Measurements from ENCODE around the gene PLCD3.

Gene PLCD3

DNA sequence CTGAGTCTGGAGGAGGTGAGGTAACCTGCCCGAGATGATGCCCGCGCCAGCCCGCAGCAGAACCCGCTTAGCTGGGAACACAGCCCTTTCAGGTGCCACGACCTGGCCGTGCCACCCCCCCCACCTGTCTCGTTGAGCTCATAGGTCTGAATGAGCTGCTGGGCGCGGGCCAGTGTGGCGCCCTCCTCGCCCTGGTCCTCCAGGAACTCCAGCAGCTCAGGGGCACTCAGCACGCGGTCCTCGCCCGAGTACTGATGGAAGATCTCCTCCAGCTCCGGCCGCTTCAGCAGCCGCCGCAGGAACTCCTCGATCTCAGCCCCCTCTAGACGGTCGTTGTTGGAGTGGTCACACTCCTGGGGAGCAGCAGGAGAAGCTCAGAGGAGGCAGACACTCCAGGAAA is 13.6 kb downstream of the PLCD3 start:
- no peaks in the 10 kb centered on the region for H3K79me2 ChIP-seq (ENCODE audit: insufficient read depth, low read length)
- no peak overlapping the region for H3K4me3 ChIP-seq (ENCODE audit: insufficient read depth, low read length, poor library complexity, severe bottlenecking)
- H3K27ac ChIP-seq (ENCODE audit: low read depth, low read length): no peak overlapping the region
- no peaks in the 10 kb centered on the region for H3K36me3 ChIP-seq (ENCODE audit: low read length)
- no peaks in the 10 kb centered on the region for H4K20me1 ChIP-seq (ENCODE audit: low read depth, low read length)
- H2AFZ ChIP-seq (ENCODE audit: low read depth, low read length, severe bottlenecking): no peak overlapping the region
- H3K9me3 ChIP-seq (ENCODE audit: insufficient read depth, low read length): no peaks in the 10 kb centered on the region
- H3K27me3 ChIP-seq (ENCODE audit: low read length): no peaks in the 10 kb centered on the region
- H3F3A ChIP-seq (ENCODE audit: insufficient read depth): no peaks in the 10 kb centered on the region
- TF ChIP-seq, protein P1, sequence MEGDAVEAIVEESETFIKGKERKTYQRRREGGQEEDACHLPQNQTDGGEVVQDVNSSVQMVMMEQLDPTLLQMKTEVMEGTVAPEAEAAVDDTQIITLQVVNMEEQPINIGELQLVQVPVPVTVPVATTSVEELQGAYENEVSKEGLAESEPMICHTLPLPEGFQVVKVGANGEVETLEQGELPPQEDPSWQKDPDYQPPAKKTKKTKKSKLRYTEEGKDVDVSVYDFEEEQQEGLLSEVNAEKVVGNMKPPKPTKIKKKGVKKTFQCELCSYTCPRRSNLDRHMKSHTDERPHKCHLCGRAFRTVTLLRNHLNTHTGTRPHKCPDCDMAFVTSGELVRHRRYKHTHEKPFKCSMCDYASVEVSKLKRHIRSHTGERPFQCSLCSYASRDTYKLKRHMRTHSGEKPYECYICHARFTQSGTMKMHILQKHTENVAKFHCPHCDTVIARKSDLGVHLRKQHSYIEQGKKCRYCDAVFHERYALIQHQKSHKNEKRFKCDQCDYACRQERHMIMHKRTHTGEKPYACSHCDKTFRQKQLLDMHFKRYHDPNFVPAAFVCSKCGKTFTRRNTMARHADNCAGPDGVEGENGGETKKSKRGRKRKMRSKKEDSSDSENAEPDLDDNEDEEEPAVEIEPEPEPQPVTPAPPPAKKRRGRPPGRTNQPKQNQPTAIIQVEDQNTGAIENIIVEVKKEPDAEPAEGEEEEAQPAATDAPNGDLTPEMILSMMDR (IDR thresholded peaks at IDR 0.05; ENCODE audit: insufficient read depth, low read length, poor library complexity, severe bottlenecking): no peak
- TF ChIP-seq EZH2phosphoT487 (conservative IDR thresholded peaks at IDR 0.05; ENCODE audit: low read length): no peak
- H3K9ac ChIP-seq (ENCODE audit: low read length): no peak overlapping the region
- H3K4me2 ChIP-seq (ENCODE audit: low read depth, low read length, poor library complexity, severe bottlenecking): no peak overlapping the region
- no peaks in the 10 kb centered on the region for H3K9me2 ChIP-seq (replicated peaks; ENCODE audit: insufficient read depth, low read length)

DNA sequence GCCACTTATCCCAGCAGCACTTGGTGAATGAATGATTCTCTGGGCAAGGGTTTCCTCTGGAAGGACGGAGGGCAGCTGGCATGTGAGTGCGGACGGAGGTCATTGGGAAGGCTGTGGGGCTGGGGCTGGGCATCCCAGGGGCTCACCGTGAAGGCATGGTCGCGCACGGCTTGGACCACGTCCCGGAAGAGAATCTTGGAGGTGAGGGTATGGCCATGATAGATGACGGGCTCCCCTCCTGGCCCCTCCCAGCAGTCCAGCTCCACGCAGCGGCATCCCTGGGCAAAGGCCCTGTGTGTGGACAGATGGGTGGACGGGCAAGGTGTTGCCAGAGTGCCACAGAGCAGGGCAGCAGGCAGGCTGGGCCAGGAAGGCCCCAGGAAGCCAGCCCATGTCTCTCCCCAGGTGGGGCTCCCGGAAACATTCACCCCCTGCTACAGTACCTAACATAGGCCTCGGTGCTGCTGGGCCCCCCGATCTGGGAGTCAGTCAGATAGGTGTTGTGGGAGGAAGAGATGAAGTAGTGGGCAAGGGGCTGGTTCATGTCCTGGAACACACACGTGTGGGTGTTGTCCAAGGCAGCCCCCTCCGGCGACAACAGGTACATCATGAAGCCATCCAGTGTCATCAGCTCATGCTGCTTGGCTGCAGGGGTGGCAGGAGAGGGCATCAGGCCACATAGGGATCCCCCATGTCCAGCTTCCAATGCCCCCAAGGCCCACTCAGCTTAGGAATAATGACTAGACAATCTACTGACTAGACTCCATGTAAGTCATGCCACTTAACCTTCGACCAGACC is 14.3 kb downstream of the PLCD3 start:
- TF ChIP-seq EZH2phosphoT487 (conservative IDR thresholded peaks at IDR 0.05; ENCODE audit: low read length): no peak
- TF ChIP-seq, protein P1 (IDR thresholded peaks at IDR 0.05; ENCODE audit: insufficient read depth, low read length, poor library complexity, severe bottlenecking): no peak
- Histone ChIP-seq H2AFZ (ENCODE audit: low read depth, low read length, severe bottlenecking) (no peak overlapping the region), H3K4me3 (ENCODE audit: insufficient read depth, low read length, poor library complexity, severe bottlenecking) (no peak overlapping the region), H3K9me2 (replicated peaks; ENCODE audit: insufficient read depth, low read length) (no peaks in the 10 kb centered on the region), H3K27me3 (ENCODE audit: low read length) (no peaks in the 10 kb centered on the region), H3F3A (ENCODE audit: insufficient read depth) (no peaks in the 10 kb centered on the region), H3K27ac (ENCODE audit: low read depth, low read length) (no peak overlapping the region), H3K4me2 (ENCODE audit: low read depth, low read length, poor library complexity, severe bottlenecking) (no peak overlapping the region), H3K9me3 (ENCODE audit: insufficient read depth, low read length) (no peaks in the 10 kb centered on the region), H3K9ac (ENCODE audit: low read length) (no peak overlapping the region), H3K36me3 (ENCODE audit: low read length) (no peaks in the 10 kb centered on the region), H4K20me1 (ENCODE audit: low read depth, low read length) (no peaks in the 10 kb centered on the region), H3K79me2 (ENCODE audit: insufficient read depth, low read length) (no peaks in the 10 kb centered on the region)

DNA sequence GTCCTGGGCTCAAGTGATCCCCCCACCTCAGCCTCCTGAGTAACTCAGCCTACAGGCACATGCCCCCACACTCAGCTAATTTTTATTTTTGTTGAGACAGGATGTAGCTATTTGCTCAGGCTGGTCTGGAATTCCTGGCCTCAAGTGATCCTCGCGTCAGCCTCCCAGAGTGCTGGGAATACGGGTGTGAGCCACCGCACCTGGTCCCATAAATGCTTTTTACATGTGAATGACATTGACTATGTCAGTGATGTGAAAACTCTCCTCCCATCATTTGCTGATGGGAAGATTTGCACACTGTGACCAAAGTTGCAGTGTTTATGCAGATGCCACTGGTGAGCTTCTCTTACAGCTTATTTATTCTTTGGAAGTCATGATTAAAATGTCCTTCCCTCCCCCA is 15.0 kb downstream of the PLCD3 start:
- H3K9me3 ChIP-seq (ENCODE audit: insufficient read depth, low read length): no peaks in the 10 kb centered on the region
- no peaks in the 10 kb centered on the region for H4K20me1 ChIP-seq (ENCODE audit: low read depth, low read length)
- no peak for TF ChIP-seq EZH2phosphoT487 (conservative IDR thresholded peaks at IDR 0.05; ENCODE audit: low read length)
- TF ChIP-seq, protein P1 (IDR thresholded peaks at IDR 0.05; ENCODE audit: insufficient read depth, low read length, poor library complexity, severe bottlenecking): no peak
- H3K9ac ChIP-seq (ENCODE audit: low read length): no peak overlapping the region
- no peaks in the 10 kb centered on the region for H3F3A ChIP-seq (ENCODE audit: insufficient read depth)
- H3K36me3 ChIP-seq (ENCODE audit: low read length): no peaks in the 10 kb centered on the region
- H3K4me2 ChIP-seq (ENCODE audit: low read depth, low read length, poor library complexity, severe bottlenecking): no peak overlapping the region
- no peak overlapping the region for H3K4me3 ChIP-seq (ENCODE audit: insufficient read depth, low read length, poor library complexity, severe bottlenecking)
- H2AFZ ChIP-seq (ENCODE audit: low read depth, low read length, severe bottlenecking): no peak overlapping the region
- H3K79me2 ChIP-seq (ENCODE audit: insufficient read depth, low read length): no peaks in the 10 kb centered on the region
- H3K27me3 ChIP-seq (ENCODE audit: low read length): no peaks in the 10 kb centered on the region
- no peak overlapping the region for H3K27ac ChIP-seq (ENCODE audit: low read depth, low read length)
- no peaks in the 10 kb centered on the region for H3K9me2 ChIP-seq (replicated peaks; ENCODE audit: insufficient read depth, low read length)

All from SU-DHL-6 (cell line).